Neural cell (in vitro differentiated cells): Measurements from ENCODE around the gene TMEM147. TPM values are rescaled to one million over a fixed set of nuclear protein-coding genes. Genes with fewer than 3 reads are reported as not detected.
"Not testable (repeated sequence)": the region's sequence is repeated elsewhere in the genome, so short reads cannot be mapped to it uniquely, and the experiment has no call there.

Experiments
- H2AFZ ChIP-seq: fragments of 200-600, 300-800 bp; sonication (generic), shearing (Covaris generic); 2 replicates; pipeline ENCODE4 v1.6.0; 2014; ENCODE audit warnings: low read depth, mild to moderate bottlenecking, antibody characterized with exemption, low read length, moderate library complexity
- H3F3A ChIP-seq: fragments of 200-600 bp; shearing (Covaris generic); 2 replicates; pipeline ENCODE4 v1.6.1; 2016; ENCODE audit warnings: mild to moderate bottlenecking, moderate library complexity, mixed read lengths, antibody characterized with exemption, low read length; ENCODE audit not compliant: insufficient read depth, poor library complexity, severe bottlenecking
- H3K27ac ChIP-seq: fragments of 200-600, 300-800 bp; sonication (generic), shearing (Covaris generic); 2 replicates; pipeline ENCODE4 v1.5.1; 2014; ENCODE audit warnings: mild to moderate bottlenecking, low read length, moderate library complexity
- H3K27me3 ChIP-seq: fragments of 300-800, 200-600 bp; sonication (generic), shearing (Covaris generic); 2 replicates; pipeline ENCODE4 v1.6.0; 2014; ENCODE audit warnings: mild to moderate bottlenecking, low read depth, low read length, moderate library complexity; ENCODE audit not compliant: insufficient read depth
- H3K36me3 ChIP-seq: fragments of 300-800, 200-600 bp; sonication (generic), shearing (Covaris generic); 2 replicates; pipeline ENCODE4 v1.5.1; 2014; ENCODE audit warnings: mild to moderate bottlenecking, antibody characterized with exemption, low read length, moderate library complexity; ENCODE audit not compliant: insufficient read depth
- H3K4me2 ChIP-seq: fragments of 300-800, 200-600 bp; sonication (generic), shearing (Covaris generic); 2 replicates; pipeline ENCODE4 v1.6.0; 2014; ENCODE audit warnings: mild to moderate bottlenecking, low read length
- H3K4me3 ChIP-seq: fragments of 300-800, 200-600 bp; sonication (generic), shearing (Covaris generic); 2 replicates; pipeline ENCODE4 v1.5.1; 2014; ENCODE audit warnings: mild to moderate bottlenecking, low read length, moderate library complexity
- H3K79me2 ChIP-seq: fragments of 200-600 bp; shearing (Covaris generic); replicated peaks from 2 replicates; pipeline ENCODE4 v1.6.0; 2014; ENCODE audit warnings: mild to moderate bottlenecking, low read length, moderate library complexity; ENCODE audit not compliant: insufficient read depth
- H3K9ac ChIP-seq: fragments of 300-800, 200-600 bp; sonication (generic), shearing (Covaris generic); 2 replicates; pipeline ENCODE4 v1.6.1; 2016; ENCODE audit warnings: mild to moderate bottlenecking, low read length, mixed read lengths
- H3K9me2 ChIP-seq: fragments of 200-600 bp; shearing (Covaris generic); 2 replicates; pipeline ENCODE4 v1.6.1; 2016; ENCODE audit warnings: mild to moderate bottlenecking, low read length, mixed read lengths; ENCODE audit not compliant: insufficient read depth
- H3K9me3 ChIP-seq: fragments of 200-600, 300-800 bp; sonication (generic), shearing (Covaris generic); 2 replicates; pipeline ENCODE4 v1.6.1; 2016; ENCODE audit warnings: mild to moderate bottlenecking, mixed run types, low read length, moderate library complexity, mixed read lengths
- H4K20me1 ChIP-seq: fragments of 200-600 bp; shearing (Covaris generic); 2 replicates; pipeline ENCODE4 v1.6.1; 2016; ENCODE audit warnings: mild to moderate bottlenecking, mixed run types; ENCODE audit not compliant: insufficient read depth
- EP300 ChIP-seq: fragments of 450-650 bp; conservative IDR thresholded peaks from 2 replicates; pipeline ENCODE4 v1.6.1; 2014; ENCODE audit warnings: antibody characterized with exemption, mild to moderate bottlenecking, moderate library complexity; ENCODE audit not compliant: poor library complexity, severe bottlenecking
- EZH2 ChIP-seq: fragments of 200-600, 300-800 bp; shearing (Covaris generic), sonication (generic); IDR thresholded peaks from 2 replicates; pipeline ENCODE4 v1.6.1; 2014; ENCODE audit warnings: antibody characterized with exemption, low read length, borderline replicate concordance, mild to moderate bottlenecking; ENCODE audit not compliant: insufficient read depth, poor library complexity, severe bottlenecking
- MXI1 ChIP-seq: fragments of 450-650 bp; conservative IDR thresholded peaks from 2 replicates; pipeline ENCODE4 v1.6.1; 2014; ENCODE audit warnings: antibody characterized with exemption, mild to moderate bottlenecking; ENCODE audit not compliant: poor library complexity, severe bottlenecking
- POLR2AphosphoS5 ChIP-seq: IDR thresholded peaks from 2 replicates; pipeline ENCODE4 v1.6.1; 2012
- RAD21 ChIP-seq: fragments of 450-650 bp; conservative IDR thresholded peaks from 2 replicates; pipeline ENCODE4 v1.6.1; 2014; ENCODE audit warnings: antibody characterized with exemption, mild to moderate bottlenecking, moderate library complexity
- SMC3 ChIP-seq: fragments of 450-650 bp; conservative IDR thresholded peaks from 2 replicates; pipeline ENCODE4 v1.6.1; 2014; ENCODE audit warnings: antibody characterized with exemption, mild to moderate bottlenecking, moderate library complexity; ENCODE audit not compliant: poor library complexity
- TAF1 ChIP-seq: IDR thresholded peaks from 2 replicates; pipeline ENCODE4 v1.6.1; 2012; ENCODE audit warnings: low read depth
- polyA plus RNA-seq: library from polyadenylated mRNA; depleted of rRNA; stranded (reverse); fragments of >200 nt; gene quantifications from 2 replicates; pipeline ENCODE4 v1.2.3, GENCODE V29; 2014
- TF ChIP-seq, protein P1 (sequence below): fragments of 450-650 bp; IDR thresholded peaks from 2 replicates; pipeline ENCODE4 v1.5.1; 2014; ENCODE audit warnings: antibody characterized with exemption, mild to moderate bottlenecking, moderate library complexity; ENCODE audit not compliant: poor library complexity, severe bottlenecking
- TF ChIP-seq, protein P2 (sequence below): IDR thresholded peaks from 2 replicates; pipeline ENCODE4 v1.6.1; 2012; ENCODE audit warnings: borderline replicate concordance

TMEM147 gene
- polyA plus RNA-seq, 1 donor from 2014 or later = 106 TPM

DNA sequence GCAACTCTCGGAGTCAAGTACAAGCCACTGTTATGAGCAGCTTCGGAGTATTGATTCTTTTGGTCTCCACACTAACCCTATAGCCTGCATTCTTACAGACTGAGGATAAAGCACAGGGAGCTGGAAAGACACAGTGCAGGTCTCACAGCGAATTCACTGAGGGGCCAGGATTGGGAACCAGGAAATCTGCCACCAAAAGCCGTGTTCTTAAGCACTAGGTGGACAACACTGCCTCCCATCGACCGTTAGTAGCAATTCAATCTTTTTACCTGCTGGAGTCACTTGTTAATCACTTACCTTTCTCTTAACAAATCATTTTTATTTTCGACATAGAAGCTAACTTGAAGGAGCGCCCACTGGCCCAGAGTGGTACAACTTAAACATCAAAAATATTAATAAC, 46.8 kb downstream of the TMEM147 start:
- Histone ChIP-seq H3K79me2 (no peaks in the 10 kb centered on the region), H3K4me3 (no peak overlapping the region), H3K27ac (no peak overlapping the region), H3K9ac (no peak overlapping the region), H3F3A (no peaks in the 10 kb centered on the region), H3K36me3 (no peaks in the 10 kb centered on the region), H3K9me2 (no peaks in the 10 kb centered on the region), H3K9me3 (no peaks in the 10 kb centered on the region), H3K4me2 (no peak overlapping the region), H4K20me1 (no peaks in the 10 kb centered on the region), H3K27me3 (no peaks in the 10 kb centered on the region), H2AFZ (no peak overlapping the region)
- no peak for TF ChIP-seq POLR2AphosphoS5
- no peak for TF ChIP-seq EP300
- TF ChIP-seq EZH2 = no peak
- TF ChIP-seq TAF1 = no peak
- TF ChIP-seq, protein P1, sequence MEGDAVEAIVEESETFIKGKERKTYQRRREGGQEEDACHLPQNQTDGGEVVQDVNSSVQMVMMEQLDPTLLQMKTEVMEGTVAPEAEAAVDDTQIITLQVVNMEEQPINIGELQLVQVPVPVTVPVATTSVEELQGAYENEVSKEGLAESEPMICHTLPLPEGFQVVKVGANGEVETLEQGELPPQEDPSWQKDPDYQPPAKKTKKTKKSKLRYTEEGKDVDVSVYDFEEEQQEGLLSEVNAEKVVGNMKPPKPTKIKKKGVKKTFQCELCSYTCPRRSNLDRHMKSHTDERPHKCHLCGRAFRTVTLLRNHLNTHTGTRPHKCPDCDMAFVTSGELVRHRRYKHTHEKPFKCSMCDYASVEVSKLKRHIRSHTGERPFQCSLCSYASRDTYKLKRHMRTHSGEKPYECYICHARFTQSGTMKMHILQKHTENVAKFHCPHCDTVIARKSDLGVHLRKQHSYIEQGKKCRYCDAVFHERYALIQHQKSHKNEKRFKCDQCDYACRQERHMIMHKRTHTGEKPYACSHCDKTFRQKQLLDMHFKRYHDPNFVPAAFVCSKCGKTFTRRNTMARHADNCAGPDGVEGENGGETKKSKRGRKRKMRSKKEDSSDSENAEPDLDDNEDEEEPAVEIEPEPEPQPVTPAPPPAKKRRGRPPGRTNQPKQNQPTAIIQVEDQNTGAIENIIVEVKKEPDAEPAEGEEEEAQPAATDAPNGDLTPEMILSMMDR = no peak
- no peak for TF ChIP-seq SMC3
- no peak for TF ChIP-seq MXI1
- TF ChIP-seq, protein P2, sequence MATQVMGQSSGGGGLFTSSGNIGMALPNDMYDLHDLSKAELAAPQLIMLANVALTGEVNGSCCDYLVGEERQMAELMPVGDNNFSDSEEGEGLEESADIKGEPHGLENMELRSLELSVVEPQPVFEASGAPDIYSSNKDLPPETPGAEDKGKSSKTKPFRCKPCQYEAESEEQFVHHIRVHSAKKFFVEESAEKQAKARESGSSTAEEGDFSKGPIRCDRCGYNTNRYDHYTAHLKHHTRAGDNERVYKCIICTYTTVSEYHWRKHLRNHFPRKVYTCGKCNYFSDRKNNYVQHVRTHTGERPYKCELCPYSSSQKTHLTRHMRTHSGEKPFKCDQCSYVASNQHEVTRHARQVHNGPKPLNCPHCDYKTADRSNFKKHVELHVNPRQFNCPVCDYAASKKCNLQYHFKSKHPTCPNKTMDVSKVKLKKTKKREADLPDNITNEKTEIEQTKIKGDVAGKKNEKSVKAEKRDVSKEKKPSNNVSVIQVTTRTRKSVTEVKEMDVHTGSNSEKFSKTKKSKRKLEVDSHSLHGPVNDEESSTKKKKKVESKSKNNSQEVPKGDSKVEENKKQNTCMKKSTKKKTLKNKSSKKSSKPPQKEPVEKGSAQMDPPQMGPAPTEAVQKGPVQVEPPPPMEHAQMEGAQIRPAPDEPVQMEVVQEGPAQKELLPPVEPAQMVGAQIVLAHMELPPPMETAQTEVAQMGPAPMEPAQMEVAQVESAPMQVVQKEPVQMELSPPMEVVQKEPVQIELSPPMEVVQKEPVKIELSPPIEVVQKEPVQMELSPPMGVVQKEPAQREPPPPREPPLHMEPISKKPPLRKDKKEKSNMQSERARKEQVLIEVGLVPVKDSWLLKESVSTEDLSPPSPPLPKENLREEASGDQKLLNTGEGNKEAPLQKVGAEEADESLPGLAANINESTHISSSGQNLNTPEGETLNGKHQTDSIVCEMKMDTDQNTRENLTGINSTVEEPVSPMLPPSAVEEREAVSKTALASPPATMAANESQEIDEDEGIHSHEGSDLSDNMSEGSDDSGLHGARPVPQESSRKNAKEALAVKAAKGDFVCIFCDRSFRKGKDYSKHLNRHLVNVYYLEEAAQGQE = no peak
- no peak for TF ChIP-seq RAD21

DNA sequence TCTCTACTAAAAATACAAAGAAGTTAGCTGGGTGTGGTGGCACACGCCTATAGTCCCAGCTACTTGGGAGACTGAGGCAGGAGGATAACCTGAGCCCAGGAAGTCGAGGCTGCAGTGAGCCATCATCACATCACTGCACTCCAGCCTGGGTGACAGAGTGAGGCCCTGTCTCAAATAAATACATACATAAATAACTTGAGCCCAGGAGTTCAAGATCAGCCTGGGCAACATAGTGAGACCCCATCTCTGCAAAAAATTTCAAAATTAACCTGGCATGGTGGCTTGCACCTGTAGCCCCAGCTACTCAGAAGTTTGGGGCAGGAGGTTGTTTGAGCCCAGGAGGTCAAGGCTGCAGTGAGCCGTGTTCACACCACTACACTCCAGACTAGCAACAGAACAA, 49.6 kb downstream of the TMEM147 start:
- not testable (repeated sequence) for H4K20me1 ChIP-seq, H3K27ac ChIP-seq, H3K9me2 ChIP-seq, H3K79me2 ChIP-seq, H2AFZ ChIP-seq, H3K4me2 ChIP-seq, H3K36me3 ChIP-seq, H3K9ac ChIP-seq, H3K27me3 ChIP-seq, H3K4me3 ChIP-seq, H3K9me3 ChIP-seq, H3F3A ChIP-seq

DNA sequence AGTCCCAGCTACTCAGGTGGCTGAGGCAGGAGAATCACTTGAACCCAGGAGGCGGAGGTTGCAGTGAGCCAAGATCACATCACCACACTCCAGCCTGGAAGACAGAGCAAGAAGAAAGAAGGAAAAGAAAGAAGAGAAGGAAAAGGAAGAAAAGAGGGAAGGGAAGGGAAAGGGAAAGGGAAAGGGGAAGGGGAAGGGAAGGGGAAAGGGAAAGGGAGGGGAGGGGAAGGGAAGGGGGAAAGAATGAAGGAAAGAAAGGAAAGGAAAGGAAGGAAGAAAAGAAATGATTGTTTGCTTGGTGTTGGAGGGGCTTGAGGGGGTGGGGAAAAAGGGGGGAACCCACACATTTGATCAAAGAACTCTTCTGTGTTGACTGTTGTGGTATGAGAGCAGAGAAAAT, 50.5 kb downstream of the TMEM147 start:
- Histone ChIP-seq H3K27ac (no peak overlapping the region), H3K27me3 (no peaks in the 10 kb centered on the region), H4K20me1 (no peaks in the 10 kb centered on the region), H3K4me2 (no peak overlapping the region), H3K4me3 (no peak overlapping the region), H3K9me2 (no peaks in the 10 kb centered on the region), H3K9ac (no peak overlapping the region), H3F3A (no peaks in the 10 kb centered on the region), H3K36me3 (no peaks in the 10 kb centered on the region), H2AFZ (no peak overlapping the region), H3K9me3 (no peaks in the 10 kb centered on the region), H3K79me2 (no peaks in the 10 kb centered on the region)
- no peak for TF ChIP-seq SMC3
- TF ChIP-seq, protein P2 = no peak
- TF ChIP-seq, protein P1 = no peak
- TF ChIP-seq EP300 = no peak
- TF ChIP-seq POLR2AphosphoS5 = no peak
- TF ChIP-seq MXI1 = no peak
- no peak for TF ChIP-seq RAD21
- TF ChIP-seq EZH2 = no peak
